ENCODE measurements around the gene SUN5. TPM values are rescaled to one million over a fixed set of nuclear protein-coding genes. Genes with fewer than 3 reads are reported as not detected.

The SUN5 gene
- total and polyA plus RNA-seq, 4 donors, result not detected

GRCh38 chr20:33030569-33030968 lies 26.3 kb upstream of the SUN5 start:
- 85 to 87% methylated on average over 6 of the region's 6 CpGs for WGBS, 2 donors
- TF ChIP-seq, protein P1, sequence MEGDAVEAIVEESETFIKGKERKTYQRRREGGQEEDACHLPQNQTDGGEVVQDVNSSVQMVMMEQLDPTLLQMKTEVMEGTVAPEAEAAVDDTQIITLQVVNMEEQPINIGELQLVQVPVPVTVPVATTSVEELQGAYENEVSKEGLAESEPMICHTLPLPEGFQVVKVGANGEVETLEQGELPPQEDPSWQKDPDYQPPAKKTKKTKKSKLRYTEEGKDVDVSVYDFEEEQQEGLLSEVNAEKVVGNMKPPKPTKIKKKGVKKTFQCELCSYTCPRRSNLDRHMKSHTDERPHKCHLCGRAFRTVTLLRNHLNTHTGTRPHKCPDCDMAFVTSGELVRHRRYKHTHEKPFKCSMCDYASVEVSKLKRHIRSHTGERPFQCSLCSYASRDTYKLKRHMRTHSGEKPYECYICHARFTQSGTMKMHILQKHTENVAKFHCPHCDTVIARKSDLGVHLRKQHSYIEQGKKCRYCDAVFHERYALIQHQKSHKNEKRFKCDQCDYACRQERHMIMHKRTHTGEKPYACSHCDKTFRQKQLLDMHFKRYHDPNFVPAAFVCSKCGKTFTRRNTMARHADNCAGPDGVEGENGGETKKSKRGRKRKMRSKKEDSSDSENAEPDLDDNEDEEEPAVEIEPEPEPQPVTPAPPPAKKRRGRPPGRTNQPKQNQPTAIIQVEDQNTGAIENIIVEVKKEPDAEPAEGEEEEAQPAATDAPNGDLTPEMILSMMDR (IDR thresholded peaks at IDR 0.05; ENCODE audit: control extremely low read depth, extremely low read depth), result no peak
- Histone ChIP-seq H3K4me3 (no peak overlapping the region), H3K36me3 (ENCODE audit: control insufficient read depth in 4 of 4, insufficient read depth in 4 of 4, low read length in 4 of 4) (no peaks in the 10 kb centered on the region), H3K27me3 (ENCODE audit: control insufficient read depth in 3 of 3, insufficient read depth in 3 of 3, low read length in 2 of 3) (no peaks in the 10 kb centered on the region), H3K9ac (ENCODE audit: insufficient read depth in 1 of 2, low read length in 2 of 2) (no peak overlapping the region), H3K27ac (ENCODE audit: low read depth in 1 of 2, low read length in 1 of 2) (no peak overlapping the region), H3K9me3 (ENCODE audit: control insufficient read depth in 4 of 4, insufficient read depth in 3 of 4, low read length in 3 of 4) (peaks cover 0 to 5% (median 2%) of the 10 kb centered on the region in 4 donors), H3K4me1 (ENCODE audit: control insufficient read depth in 5 of 5, insufficient read depth in 5 of 5, low read length in 5 of 5) (no peaks in the 10 kb centered on the region)
- ATAC-seq (ENCODE audit: insufficient read depth, low FRiP score) (no peak), DNase-seq (no peak)

DNA sequence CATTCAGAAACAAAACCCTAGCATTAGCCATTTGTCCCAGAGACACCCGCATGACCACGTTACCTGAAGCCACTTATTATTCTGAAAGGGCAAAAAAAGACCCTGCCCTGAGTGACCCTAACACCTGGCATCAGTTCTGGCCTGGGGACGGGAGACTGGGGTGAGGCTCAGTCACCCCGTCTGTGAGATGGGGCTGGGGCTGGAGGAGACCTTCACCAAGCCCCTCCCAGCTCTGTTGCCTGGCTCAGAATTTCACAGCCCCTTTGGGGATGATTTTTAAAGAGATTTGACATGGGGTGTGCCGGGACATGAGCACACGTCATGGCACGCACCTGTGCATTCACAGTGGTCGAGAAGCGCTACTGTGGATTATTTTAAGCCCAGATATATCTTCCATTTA lies 25.8 kb upstream of the SUN5 start:
- no peaks in the 10 kb centered on the region for H3K36me3 ChIP-seq (ENCODE audit: control insufficient read depth in 4 of 4, insufficient read depth in 4 of 4, low read length in 4 of 4)
- H3K9ac ChIP-seq (ENCODE audit: insufficient read depth in 1 of 2, low read length in 2 of 2), result no peak overlapping the region
- TF ChIP-seq, protein P1 (IDR thresholded peaks at IDR 0.05; ENCODE audit: control extremely low read depth, extremely low read depth), result no peak
- no peak overlapping the region for H3K27ac ChIP-seq (ENCODE audit: low read depth in 1 of 2, low read length in 1 of 2)
- H3K4me3 ChIP-seq, result no peak overlapping the region
- H3K9me3 ChIP-seq (ENCODE audit: control insufficient read depth in 4 of 4, insufficient read depth in 3 of 4, low read length in 3 of 4), result peaks cover 0 to 5% (median 2%) of the 10 kb centered on the region in 4 donors
- H3K4me1 ChIP-seq (ENCODE audit: control insufficient read depth in 5 of 5, insufficient read depth in 5 of 5, low read length in 5 of 5), result no peaks in the 10 kb centered on the region
- WGBS, 2 donors, result 86 to 89% methylated on average over 9 of the region's 9 CpGs
- ATAC-seq (ENCODE audit: insufficient read depth, low FRiP score) (no peak), DNase-seq (no peak)
- H3K27me3 ChIP-seq (ENCODE audit: control insufficient read depth in 3 of 3, insufficient read depth in 3 of 3, low read length in 2 of 3), result peaks cover 0 to 4% (median under 1%) of the 10 kb centered on the region in 3 donors

GRCh38 chr20:33028875-33029274 lies 24.6 kb upstream of the SUN5 start:
- H3K4me3 ChIP-seq, result no peak overlapping the region
- WGBS, 2 donors, result 73 to 77% methylated on average over 7 of the region's 7 CpGs
- ATAC-seq (ENCODE audit: insufficient read depth, low FRiP score), result no peak

More at GRCh38 chr20:33028875-33029274, 24.6 kb upstream of the SUN5 start:
- DNase-seq, result no peak
- H3K27ac ChIP-seq (ENCODE audit: low read depth in 1 of 2, low read length in 1 of 2), result no peak overlapping the region
- H3K4me1 ChIP-seq (ENCODE audit: control insufficient read depth in 5 of 5, insufficient read depth in 5 of 5, low read length in 5 of 5), result no peaks in the 10 kb centered on the region
- H3K27me3 ChIP-seq (ENCODE audit: control insufficient read depth in 3 of 3, insufficient read depth in 3 of 3, low read length in 2 of 3), result peaks cover 0 to 9% (median 3%) of the 10 kb centered on the region in 3 donors
- peaks cover 0 to 4% (median under 1%) of the 10 kb centered on the region in 4 donors for H3K9me3 ChIP-seq (ENCODE audit: control insufficient read depth in 4 of 4, insufficient read depth in 3 of 4, low read length in 3 of 4)
- no peak overlapping the region for H3K9ac ChIP-seq (ENCODE audit: insufficient read depth in 1 of 2, low read length in 2 of 2)
- no peaks in the 10 kb centered on the region for H3K36me3 ChIP-seq (ENCODE audit: control insufficient read depth in 4 of 4, insufficient read depth in 4 of 4, low read length in 4 of 4)
- TF ChIP-seq, protein P1 (IDR thresholded peaks at IDR 0.05; ENCODE audit: control extremely low read depth, extremely low read depth), result no peak
